ENCODE data around the gene RNF151. TPM values are rescaled to one million over a fixed set of nuclear protein-coding genes. Genes with fewer than 3 reads are reported as not detected.

Gene RNF151
- total and polyA plus RNA-seq, 2 of the 13 experiments (the other 11 are each of a cell fraction or from before 2014, with no cell fraction given), result not detected

DNA sequence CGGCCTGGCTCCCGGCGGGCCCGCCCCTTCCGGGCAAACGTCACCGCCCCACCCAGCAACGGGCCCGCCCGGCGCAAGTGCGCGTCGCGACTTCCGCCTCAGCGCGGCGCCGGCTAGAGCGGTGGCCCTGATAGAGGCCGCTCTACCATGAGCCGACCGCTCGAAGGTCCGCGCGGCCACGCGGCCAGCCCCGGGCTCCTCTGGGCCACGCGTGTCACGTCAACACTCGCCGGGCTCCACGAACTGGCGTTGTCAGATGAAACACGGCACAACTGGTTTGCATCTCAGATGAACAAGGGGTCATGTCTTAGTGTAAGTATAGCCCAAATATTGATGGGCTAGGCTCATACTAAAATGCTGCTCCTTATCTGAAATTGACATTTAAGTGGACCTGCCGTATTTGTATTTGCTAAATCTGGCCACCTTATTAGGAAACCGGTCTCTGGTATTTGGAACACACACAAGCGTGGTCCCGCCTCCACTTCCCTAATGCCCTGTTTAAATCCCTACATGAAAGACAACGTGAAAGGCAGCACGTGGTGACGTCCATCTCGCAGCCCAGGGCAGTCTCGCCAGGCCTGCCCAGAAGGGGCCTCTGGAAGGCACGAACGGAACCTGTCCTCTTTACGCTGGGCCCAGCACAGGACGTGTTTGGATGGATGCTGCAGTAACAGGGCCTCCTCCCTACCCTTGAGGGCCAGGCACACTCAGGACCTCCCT is 43.3 kb downstream of the RNF151 start, which contains the start of gene ZNF598 (continued):
- TF ChIP-seq, protein P1, sequence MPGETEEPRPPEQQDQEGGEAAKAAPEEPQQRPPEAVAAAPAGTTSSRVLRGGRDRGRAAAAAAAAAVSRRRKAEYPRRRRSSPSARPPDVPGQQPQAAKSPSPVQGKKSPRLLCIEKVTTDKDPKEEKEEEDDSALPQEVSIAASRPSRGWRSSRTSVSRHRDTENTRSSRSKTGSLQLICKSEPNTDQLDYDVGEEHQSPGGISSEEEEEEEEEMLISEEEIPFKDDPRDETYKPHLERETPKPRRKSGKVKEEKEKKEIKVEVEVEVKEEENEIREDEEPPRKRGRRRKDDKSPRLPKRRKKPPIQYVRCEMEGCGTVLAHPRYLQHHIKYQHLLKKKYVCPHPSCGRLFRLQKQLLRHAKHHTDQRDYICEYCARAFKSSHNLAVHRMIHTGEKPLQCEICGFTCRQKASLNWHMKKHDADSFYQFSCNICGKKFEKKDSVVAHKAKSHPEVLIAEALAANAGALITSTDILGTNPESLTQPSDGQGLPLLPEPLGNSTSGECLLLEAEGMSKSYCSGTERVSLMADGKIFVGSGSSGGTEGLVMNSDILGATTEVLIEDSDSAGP (CRISPR knock-in tag; IDR thresholded peaks at IDR 0.05; ENCODE audit: borderline replicate concordance), result peak; percentile 81; the same call in 1 of the 2 replicates
- TF ChIP-seq, protein P2, sequence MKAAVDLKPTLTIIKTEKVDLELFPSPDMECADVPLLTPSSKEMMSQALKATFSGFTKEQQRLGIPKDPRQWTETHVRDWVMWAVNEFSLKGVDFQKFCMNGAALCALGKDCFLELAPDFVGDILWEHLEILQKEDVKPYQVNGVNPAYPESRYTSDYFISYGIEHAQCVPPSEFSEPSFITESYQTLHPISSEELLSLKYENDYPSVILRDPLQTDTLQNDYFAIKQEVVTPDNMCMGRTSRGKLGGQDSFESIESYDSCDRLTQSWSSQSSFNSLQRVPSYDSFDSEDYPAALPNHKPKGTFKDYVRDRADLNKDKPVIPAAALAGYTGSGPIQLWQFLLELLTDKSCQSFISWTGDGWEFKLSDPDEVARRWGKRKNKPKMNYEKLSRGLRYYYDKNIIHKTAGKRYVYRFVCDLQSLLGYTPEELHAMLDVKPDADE (CRISPR knock-in tag; IDR thresholded peaks at IDR 0.05), result no peak
- no peak for TF ChIP-seq EP300 (IDR thresholded peaks at IDR 0.05; ENCODE audit: low read depth in 2 of 2, low read length in 2 of 2)
- TF ChIP-seq EP300 (CRISPR knock-in tag; IDR thresholded peaks at IDR 0.05; ENCODE audit: borderline replicate concordance), result no peak
- no peak for TF ChIP-seq ZNF282 (IDR thresholded peaks at IDR 0.05; ENCODE audit: partially characterized antibody)
- TF ChIP-seq, protein P3, sequence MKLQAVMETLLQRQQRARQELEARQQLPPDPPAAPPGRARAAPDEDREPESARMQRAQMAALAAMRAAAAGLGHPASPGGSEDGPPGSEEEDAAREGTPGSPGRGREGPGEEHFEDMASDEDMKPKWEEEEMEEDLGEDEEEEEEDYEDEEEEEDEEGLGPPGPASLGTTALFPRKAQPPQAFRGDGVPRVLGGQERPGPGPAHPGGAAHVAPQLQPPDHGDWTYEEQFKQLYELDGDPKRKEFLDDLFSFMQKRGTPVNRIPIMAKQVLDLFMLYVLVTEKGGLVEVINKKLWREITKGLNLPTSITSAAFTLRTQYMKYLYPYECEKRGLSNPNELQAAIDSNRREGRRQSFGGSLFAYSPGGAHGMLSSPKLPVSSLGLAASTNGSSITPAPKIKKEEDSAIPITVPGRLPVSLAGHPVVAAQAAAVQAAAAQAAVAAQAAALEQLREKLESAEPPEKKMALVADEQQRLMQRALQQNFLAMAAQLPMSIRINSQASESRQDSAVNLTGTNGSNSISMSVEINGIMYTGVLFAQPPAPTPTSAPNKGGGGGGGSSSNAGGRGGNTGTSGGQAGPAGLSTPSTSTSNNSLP (IDR thresholded peaks at IDR 0.05; ENCODE audit: low read depth, low read length), result no peak
- no peak for TF ChIP-seq MBD4 (IDR thresholded peaks at IDR 0.05; ENCODE audit: borderline replicate concordance, low read length)
- TF ChIP-seq RFX3 (CRISPR knock-in tag; IDR thresholded peaks at IDR 0.05), result no peak
- TF ChIP-seq ZNF577 (CRISPR knock-in tag; IDR thresholded peaks at IDR 0.05; ENCODE audit: borderline replicate concordance, low read depth), result no peak
- TF ChIP-seq, protein P4, sequence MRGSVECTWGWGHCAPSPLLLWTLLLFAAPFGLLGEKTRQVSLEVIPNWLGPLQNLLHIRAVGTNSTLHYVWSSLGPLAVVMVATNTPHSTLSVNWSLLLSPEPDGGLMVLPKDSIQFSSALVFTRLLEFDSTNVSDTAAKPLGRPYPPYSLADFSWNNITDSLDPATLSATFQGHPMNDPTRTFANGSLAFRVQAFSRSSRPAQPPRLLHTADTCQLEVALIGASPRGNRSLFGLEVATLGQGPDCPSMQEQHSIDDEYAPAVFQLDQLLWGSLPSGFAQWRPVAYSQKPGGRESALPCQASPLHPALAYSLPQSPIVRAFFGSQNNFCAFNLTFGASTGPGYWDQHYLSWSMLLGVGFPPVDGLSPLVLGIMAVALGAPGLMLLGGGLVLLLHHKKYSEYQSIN (CRISPR knock-in tag; IDR thresholded peaks at IDR 0.05; ENCODE audit: borderline replicate concordance), result no peak
- TF ChIP-seq, protein P5, sequence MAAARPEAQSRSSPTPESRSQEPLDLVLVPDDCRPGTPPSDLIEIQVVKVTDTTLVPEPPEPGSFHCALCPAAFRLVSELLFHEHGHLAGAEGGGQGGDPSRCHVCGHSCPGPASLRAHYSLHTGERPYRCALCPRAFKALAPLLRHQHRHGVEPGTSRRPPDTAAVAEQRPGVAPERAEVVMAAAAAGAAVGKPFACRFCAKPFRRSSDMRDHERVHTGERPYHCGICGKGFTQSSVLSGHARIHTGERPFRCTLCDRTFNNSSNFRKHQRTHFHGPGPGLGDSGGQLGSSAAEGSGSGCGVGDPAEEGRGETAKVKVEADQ (CRISPR knock-in tag; IDR thresholded peaks at IDR 0.05; ENCODE audit: borderline replicate concordance), result peak; percentile 88
- TF ChIP-seq, protein P6, sequence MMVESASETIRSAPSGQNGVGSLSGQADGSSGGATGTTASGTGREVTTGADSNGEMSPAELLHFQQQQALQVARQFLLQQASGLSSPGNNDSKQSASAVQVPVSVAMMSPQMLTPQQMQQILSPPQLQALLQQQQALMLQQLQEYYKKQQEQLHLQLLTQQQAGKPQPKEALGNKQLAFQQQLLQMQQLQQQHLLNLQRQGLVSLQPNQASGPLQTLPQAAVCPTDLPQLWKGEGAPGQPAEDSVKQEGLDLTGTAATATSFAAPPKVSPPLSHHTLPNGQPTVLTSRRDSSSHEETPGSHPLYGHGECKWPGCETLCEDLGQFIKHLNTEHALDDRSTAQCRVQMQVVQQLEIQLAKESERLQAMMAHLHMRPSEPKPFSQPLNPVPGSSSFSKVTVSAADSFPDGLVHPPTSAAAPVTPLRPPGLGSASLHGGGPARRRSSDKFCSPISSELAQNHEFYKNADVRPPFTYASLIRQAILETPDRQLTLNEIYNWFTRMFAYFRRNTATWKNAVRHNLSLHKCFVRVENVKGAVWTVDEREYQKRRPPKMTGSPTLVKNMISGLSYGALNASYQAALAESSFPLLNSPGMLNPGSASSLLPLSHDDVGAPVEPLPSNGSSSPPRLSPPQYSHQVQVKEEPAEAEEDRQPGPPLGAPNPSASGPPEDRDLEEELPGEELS (CRISPR knock-in tag; IDR thresholded peaks at IDR 0.05), result no peak
- TF ChIP-seq ZNF136 (CRISPR knock-in tag; IDR thresholded peaks at IDR 0.05; ENCODE audit: low read depth), result no peak
- TF ChIP-seq, protein P7, sequence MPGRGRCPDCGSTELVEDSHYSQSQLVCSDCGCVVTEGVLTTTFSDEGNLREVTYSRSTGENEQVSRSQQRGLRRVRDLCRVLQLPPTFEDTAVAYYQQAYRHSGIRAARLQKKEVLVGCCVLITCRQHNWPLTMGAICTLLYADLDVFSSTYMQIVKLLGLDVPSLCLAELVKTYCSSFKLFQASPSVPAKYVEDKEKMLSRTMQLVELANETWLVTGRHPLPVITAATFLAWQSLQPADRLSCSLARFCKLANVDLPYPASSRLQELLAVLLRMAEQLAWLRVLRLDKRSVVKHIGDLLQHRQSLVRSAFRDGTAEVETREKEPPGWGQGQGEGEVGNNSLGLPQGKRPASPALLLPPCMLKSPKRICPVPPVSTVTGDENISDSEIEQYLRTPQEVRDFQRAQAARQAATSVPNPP (CRISPR knock-in tag; IDR thresholded peaks at IDR 0.05), result no peak
- TF ChIP-seq REL (CRISPR knock-in tag; conservative IDR thresholded peaks at IDR 0.05), result 0 out of 2 replicates have a peak, but pooled peaks have one; percentile 52
- TF ChIP-seq, protein P8, sequence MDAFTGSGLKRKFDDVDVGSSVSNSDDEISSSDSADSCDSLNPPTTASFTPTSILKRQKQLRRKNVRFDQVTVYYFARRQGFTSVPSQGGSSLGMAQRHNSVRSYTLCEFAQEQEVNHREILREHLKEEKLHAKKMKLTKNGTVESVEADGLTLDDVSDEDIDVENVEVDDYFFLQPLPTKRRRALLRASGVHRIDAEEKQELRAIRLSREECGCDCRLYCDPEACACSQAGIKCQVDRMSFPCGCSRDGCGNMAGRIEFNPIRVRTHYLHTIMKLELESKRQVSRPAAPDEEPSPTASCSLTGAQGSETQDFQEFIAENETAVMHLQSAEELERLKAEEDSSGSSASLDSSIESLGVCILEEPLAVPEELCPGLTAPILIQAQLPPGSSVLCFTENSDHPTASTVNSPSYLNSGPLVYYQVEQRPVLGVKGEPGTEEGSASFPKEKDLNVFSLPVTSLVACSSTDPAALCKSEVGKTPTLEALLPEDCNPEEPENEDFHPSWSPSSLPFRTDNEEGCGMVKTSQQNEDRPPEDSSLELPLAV (CRISPR knock-in tag; conservative IDR thresholded peaks at IDR 0.05; ENCODE audit: low read depth), result no peak

Measured in HepG2 (cell line).